ENCODE results near the gene SLN.

SLN gene

GRCh38 chr11:107682572-107682971 lies 29.3 kb downstream of the SLN start:
- no peak for ATAC-seq

GRCh38 chr11:107682171-107682570 lies 29.7 kb downstream of the SLN start:
- TF ChIP-seq ZC3H10 (CRISPR knock-in tag; IDR thresholded peaks at IDR 0.05) (no peak), ZFP30 (CRISPR knock-in tag; IDR thresholded peaks at IDR 0.05) (no peak)
- ATAC-seq, result no peak

More at GRCh38 chr11:107682572-107682971, 29.3 kb downstream of the SLN start:
- TF ChIP-seq CSDC2 (CRISPR knock-in tag; IDR thresholded peaks at IDR 0.05) (no peak), ZNF565 (CRISPR knock-in tag; conservative IDR thresholded peaks at IDR 0.05; ENCODE audit: low read depth) (no peak), PPARA (CRISPR knock-in tag; IDR thresholded peaks at IDR 0.05; ENCODE audit: borderline replicate concordance) (no peak), CSRNP3 (CRISPR knock-in tag; IDR thresholded peaks at IDR 0.05) (no peak), TOX (CRISPR knock-in tag; IDR thresholded peaks at IDR 0.05; ENCODE audit: borderline replicate concordance) (no peak), OSR1 (CRISPR knock-in tag; IDR thresholded peaks at IDR 0.05) (no peak), ZNF70 (CRISPR knock-in tag; IDR thresholded peaks at IDR 0.05) (no peak)

GRCh38 chr11:107679255-107680024 lies 32.4 kb downstream of the SLN start:
- no peak for ATAC-seq
- no peak for TF ChIP-seq OSR1 (CRISPR knock-in tag; IDR thresholded peaks at IDR 0.05)
- no peak for TF ChIP-seq TOX (CRISPR knock-in tag; IDR thresholded peaks at IDR 0.05; ENCODE audit: borderline replicate concordance)
- no peak for TF ChIP-seq ZNF70 (CRISPR knock-in tag; IDR thresholded peaks at IDR 0.05)
- TF ChIP-seq CSRNP3 (CRISPR knock-in tag; IDR thresholded peaks at IDR 0.05), result no peak
- no peak for TF ChIP-seq ISL1 (CRISPR knock-in tag; IDR thresholded peaks at IDR 0.05)
- no peak for TF ChIP-seq ZC3H10 (CRISPR knock-in tag; IDR thresholded peaks at IDR 0.05)

GRCh38 chr11:107678632-107678971 lies 33.3 kb downstream of the SLN start:
- TF ChIP-seq CSRNP3 (CRISPR knock-in tag; IDR thresholded peaks at IDR 0.05), result no peak
- no peak for TF ChIP-seq ISL1 (CRISPR knock-in tag; IDR thresholded peaks at IDR 0.05)
- no peak for TF ChIP-seq ZNF8 (CRISPR knock-in tag; IDR thresholded peaks at IDR 0.05)
- no peak for TF ChIP-seq RARB (CRISPR knock-in tag; IDR thresholded peaks at IDR 0.05)
- ATAC-seq, result no peak

- TF ChIP-seq BACH2 (CRISPR knock-in tag; IDR thresholded peaks at IDR 0.05; ENCODE audit: borderline replicate concordance) (no peak), PATZ1 (CRISPR knock-in tag; IDR thresholded peaks at IDR 0.05; ENCODE audit: borderline replicate concordance) (no peak), TCF4 (CRISPR knock-in tag; IDR thresholded peaks at IDR 0.05; ENCODE audit: borderline replicate concordance) (no peak)
- ATAC-seq, result no peak
Observed at GRCh38 chr11:107677924-107678631, 33.8 kb downstream of the SLN start.

GRCh38 chr11:107676336-107677057 lies 35.4 kb downstream of the SLN start:
- ATAC-seq, result no peak
- TF ChIP-seq ZFP30 (CRISPR knock-in tag; IDR thresholded peaks at IDR 0.05) (no peak), TSHZ2 (CRISPR knock-in tag; IDR thresholded peaks at IDR 0.05) (no peak), TCF4 (CRISPR knock-in tag; IDR thresholded peaks at IDR 0.05; ENCODE audit: borderline replicate concordance) (no peak), POU6F1 (CRISPR knock-in tag; IDR thresholded peaks at IDR 0.05; ENCODE audit: borderline replicate concordance, low read depth) (no peak), RARB (CRISPR knock-in tag; IDR thresholded peaks at IDR 0.05) (no peak), ZNF70 (CRISPR knock-in tag; IDR thresholded peaks at IDR 0.05) (no peak), CSDC2 (CRISPR knock-in tag; IDR thresholded peaks at IDR 0.05) (no peak), SNAI2 (CRISPR knock-in tag; IDR thresholded peaks at IDR 0.05) (no peak), ZNF565 (CRISPR knock-in tag; conservative IDR thresholded peaks at IDR 0.05; ENCODE audit: low read depth) (no peak), PPARA (CRISPR knock-in tag; IDR thresholded peaks at IDR 0.05; ENCODE audit: borderline replicate concordance) (no peak)
